IMR-90 (cell line): ENCODE data around the gene ACTN1. TPM values are rescaled to one million over a fixed set of nuclear protein-coding genes. Genes with fewer than 3 reads are reported as not detected.

Experiments used
- ATAC-seq: fragments of 200-7000 bp; cut with Tn5 transposase; 2 replicates; pipeline ENCODE4 v1.9.1; 2020; ENCODE audit warnings: low read depth, mild to moderate bottlenecking, moderate library complexity
- BruUV-seq: library from RNA; stranded (reverse); fragments of 400-500 nt; replicated peaks from 2 replicates; lab custom pipeline; 2021; lab: Mats Ljungman, UMichigan
- CTCF ChIA-PET: fragments of 300-600 bp; formaldehyde crosslinking; extraction: SDS; loops from one replicate; lab custom pipeline; 2021; ENCODE audit warnings: antibody characterized with exemption; lab: Yijun Ruan, JAX
- POLR2A ChIA-PET: fragments of 300-600 bp; sonication (Branson Sonifier 250); formaldehyde crosslinking; loops from one replicate; lab custom pipeline; 2022; ENCODE audit warnings: antibody characterized with exemption; ENCODE audit not compliant: unreplicated experiment; lab: Charles Lee
- DNase-seq: peaks from one replicate; pipeline ENCODE4 v3.0.0; 2013
- H2AFZ ChIP-seq: replicated peaks from 2 replicates; pipeline ENCODE3; 2013; ENCODE audit warnings: low read length, mild to moderate bottlenecking; ENCODE audit not compliant: poor library complexity
- H2AK5ac ChIP-seq: 2 replicates; pipeline ENCODE4 v1.6.1; 2013; ENCODE audit warnings: low read depth, low read length, inconsistent platforms
- H2AK9ac ChIP-seq: replicated peaks from 2 replicates; pipeline ENCODE3; 2013; ENCODE audit warnings: mild to moderate bottlenecking, low read depth, low read length, moderate library complexity; ENCODE audit not compliant: poor library complexity
- H2BK120ac ChIP-seq: 2 replicates; pipeline ENCODE4 v1.6.1; 2013; ENCODE audit warnings: low read depth, low read length, inconsistent platforms
- H2BK15ac ChIP-seq: 3 replicates; pipeline ENCODE4 v1.6.1; 2013; ENCODE audit warnings: low read depth, low read length, inconsistent platforms
- H2BK20ac ChIP-seq: 2 replicates; pipeline ENCODE4 v1.6.1; 2013; ENCODE audit warnings: low read depth, mild to moderate bottlenecking, inconsistent platforms, low read length, moderate library complexity
- H2BK5ac ChIP-seq: 2 replicates; pipeline ENCODE4 v1.6.1; 2013; ENCODE audit warnings: mild to moderate bottlenecking, low read depth, low read length, inconsistent platforms; ENCODE audit not compliant: poor library complexity, severe bottlenecking
- H3K14ac ChIP-seq: replicated peaks from 2 replicates; pipeline ENCODE4 v1.6.1; 2013; ENCODE audit warnings: low read depth, low read length, inconsistent platforms
- H3K18ac ChIP-seq: 2 replicates; pipeline ENCODE4 v1.6.1; 2013; ENCODE audit warnings: low read depth, low read length, control low read depth
- H3K23ac ChIP-seq: 2 replicates; pipeline ENCODE4 v1.6.1; 2013; ENCODE audit warnings: low read depth, low read length, inconsistent platforms
- H3K27ac ChIP-seq: 2 replicates; pipeline ENCODE4 v1.5.1; 2013; ENCODE audit warnings: mild to moderate bottlenecking, control low read depth, low read length; ENCODE audit not compliant: insufficient read depth
- H3K27me3 ChIP-seq: 2 replicates; pipeline ENCODE4 v1.6.1; 2013; ENCODE audit warnings: low read length; ENCODE audit not compliant: control insufficient read depth, insufficient read depth
- H3K36me3 ChIP-seq: 2 replicates; pipeline ENCODE4 v1.6.1; 2013; ENCODE audit warnings: low read length, mixed read lengths; ENCODE audit not compliant: control insufficient read depth, insufficient read depth
- H3K4ac ChIP-seq: 2 replicates; pipeline ENCODE4 v1.6.1; 2013; ENCODE audit warnings: low read depth, low read length, inconsistent platforms
- H3K4me1 ChIP-seq: 2 replicates; pipeline ENCODE4 v1.6.1; 2013; ENCODE audit warnings: low read length, mixed read lengths; ENCODE audit not compliant: control insufficient read depth, insufficient read depth
- H3K4me2 ChIP-seq: 2 replicates; pipeline ENCODE4 v1.6.1; 2013; ENCODE audit warnings: low read depth, mild to moderate bottlenecking, control low read depth, low read length, moderate library complexity
- H3K4me3 ChIP-seq: 2 replicates; pipeline ENCODE4 v1.5.1; 2013; ENCODE audit warnings: low read depth, mild to moderate bottlenecking, control low read depth, low read length, moderate library complexity; ENCODE audit not compliant: insufficient read depth
- H3K56ac ChIP-seq: 2 replicates; pipeline ENCODE4 v1.6.1; 2013; ENCODE audit warnings: low read length, inconsistent platforms; ENCODE audit not compliant: insufficient read depth; ENCODE audit errors: extremely low read depth
- H3K79me1 ChIP-seq, 2 experiments: 2 replicates each; pipeline ENCODE4 v1.6.1; 2013; ENCODE audit warnings: low read length in 2 of 2, inconsistent platforms in 1 of 2, low read depth in 1 of 2
- H3K9ac ChIP-seq: 2 replicates; pipeline ENCODE4 v1.6.1; 2013; ENCODE audit warnings: low read depth, low read length, control low read depth
- H3K9me1 ChIP-seq: 2 replicates; pipeline ENCODE4 v1.6.1; 2013; ENCODE audit warnings: low read length, inconsistent platforms; ENCODE audit not compliant: insufficient read depth
- H3K9me3 ChIP-seq: 2 replicates; pipeline ENCODE4 v1.6.1; 2013; ENCODE audit warnings: low read length; ENCODE audit not compliant: control insufficient read depth, insufficient read depth
- H4K20me1 ChIP-seq: 2 replicates; pipeline ENCODE4 v1.6.1; 2013; ENCODE audit warnings: low read length, inconsistent platforms; ENCODE audit not compliant: insufficient read depth
- H4K5ac ChIP-seq: 2 replicates; pipeline ENCODE4 v1.6.1; 2013; ENCODE audit warnings: mild to moderate bottlenecking, low read depth, low read length, control low read depth
- H4K8ac ChIP-seq, 2 experiments: 2 replicates each; pipeline ENCODE4 v1.6.1; 2013; ENCODE audit warnings: low read depth in 2 of 2, low read length in 2 of 2, control low read depth in 1 of 2, inconsistent platforms in 1 of 2
- H4K91ac ChIP-seq: 2 replicates; pipeline ENCODE4 v1.6.1; 2013; ENCODE audit warnings: low read depth, low read length, inconsistent platforms; ENCODE audit not compliant: insufficient read depth
- CEBPB ChIP-seq: IDR thresholded peaks from 2 replicates; pipeline ENCODE4 v1.6.1; 2012; ENCODE audit warnings: low read depth, low read length, improper control_type of control experiment
- CHD1 ChIP-seq: IDR thresholded peaks from 2 replicates; pipeline ENCODE4 v1.6.1; 2012; ENCODE audit warnings: low read depth, low read length, improper control_type of control experiment
- CTCF ChIP-seq: conservative IDR thresholded peaks from 2 replicates; pipeline ENCODE4 v1.5.1; 2012; ENCODE audit warnings: mild to moderate bottlenecking, low read depth, low read length, improper control_type of control experiment
- ELK1 ChIP-seq: fragments of 150-350 bp; IDR thresholded peaks from 2 replicates; pipeline ENCODE4 v1.6.1; 2016; ENCODE audit warnings: low read depth, mild to moderate bottlenecking, low read length, moderate library complexity, borderline replicate concordance
- FOS ChIP-seq: fragments of 150-350 bp; IDR thresholded peaks from 2 replicates; pipeline ENCODE4 v1.6.1; 2016; ENCODE audit warnings: low read depth, low read length
- MAFK ChIP-seq: IDR thresholded peaks from 2 replicates; pipeline ENCODE4 v1.6.1; 2012; ENCODE audit warnings: low read depth, low read length, improper control_type of control experiment
- MXI1 ChIP-seq: IDR thresholded peaks from 2 replicates; pipeline ENCODE4 v1.6.1; 2012; ENCODE audit warnings: low read depth, mild to moderate bottlenecking, low read length, moderate library complexity, borderline replicate concordance
- RAD21 ChIP-seq: IDR thresholded peaks from 2 replicates; pipeline ENCODE4 v1.6.1; 2012; ENCODE audit warnings: low read length, improper control_type of control experiment
- RCOR1 ChIP-seq: IDR thresholded peaks from 2 replicates; pipeline ENCODE4 v1.6.1; 2012; ENCODE audit warnings: mild to moderate bottlenecking, low read length, improper control_type of control experiment; ENCODE audit not compliant: insufficient replicate concordance
- RFX5 ChIP-seq: IDR thresholded peaks from 2 replicates; pipeline ENCODE4 v1.8.0; 2012; ENCODE audit warnings: low read depth, mild to moderate bottlenecking, low read length, moderate library complexity
- SMC3 ChIP-seq: fragments of 150-350 bp; IDR thresholded peaks from 2 replicates; pipeline ENCODE4 v1.6.1; 2016; ENCODE audit warnings: low read depth, mild to moderate bottlenecking, antibody characterized with exemption, low read length, moderate library complexity
- WGBS, 2 experiments: methylation state at CpG; one replicate each; pipeline versions ENCODE4 v1.1.5 to v1.1.7; 2013; ENCODE audit warnings: missing lambda C conversion rate in 2 of 2; ENCODE audit not compliant: insufficient read length in 1 of 2; ENCODE audit errors: extremely low coverage in 2 of 2; 5-methylcytosine and 5-hydroxymethylcytosine counted together
- dilution Hi-C: fragments of 300-500 bp; cut with HindIII; formaldehyde crosslinking; loops from one replicate; pipeline ENCODE4 v1.14.3; 2018; ENCODE audit warnings: low sequenced_read_pairs; ENCODE audit not compliant: unreplicated experiment
- in situ Hi-C: fragments of 300-500 bp; cut with MboI; formaldehyde crosslinking; loops from 3 replicates; pipeline ENCODE4 v1.14.3; 2019; ENCODE audit warnings: low sequenced_read_pairs, inconsistent platforms, mixed read lengths
- intact Hi-C: fragments of 100-400 bp; cut with micrococcal nuclease; formaldehyde crosslinking; loops from 2 replicates; pipeline ENCODE4 v1.10.0; 2022
- polyA plus RNA-seq, 3 experiments: library from polyadenylated mRNA; depleted of rRNA; stranded (reverse); fragments of >200 nt; gene quantifications; 2 replicates each; pipeline ENCODE4 v1.2.3, GENCODE V29; 2012; ENCODE audit warnings: low replicate concordance in 1 of 3
- total RNA-seq: library from RNA; depleted of rRNA; stranded (reverse); fragments of >200 nt; gene quantifications from 2 replicates; pipeline ENCODE4 v1.2.3, GENCODE V29; 2012

The ACTN1 gene
- total and polyA plus RNA-seq, 2 of the 4 experiments (the other 2 are of a cell fraction): 684 to 766 TPM

- H2BK5ac ChIP-seq: no peak overlapping the region
- WGBS, 2 experiments: 100% methylated on average over 1 of the region's 6 CpGs; no CpG with 5 or more reads in 1 of the 2 experiments
- no peak overlapping the region for H2BK15ac ChIP-seq
- in situ Hi-C loops: loop anchor here (10.0 kb wide), 1 partner anchor 240 kb away; no protein-coding TSS in a partner anchor
- no peak overlapping the region for H3K4ac ChIP-seq
- CTCF ChIA-PET: interaction anchor here (1.6 kb wide), 1 partner anchor 243 kb away, joined by 5 read pairs; no protein-coding TSS in a partner anchor
- no peak overlapping the region for H3K4me3 ChIP-seq
- no peaks in the 10 kb centered on the region for H3K27me3 ChIP-seq
- no peak overlapping the region for H3K18ac ChIP-seq
- H3K9me1 ChIP-seq: peaks cover 5% of the 10 kb centered on the region; the same call in 1 of the 2 replicates
- H3K27ac ChIP-seq: no peak overlapping the region
- intact Hi-C loops: loop anchor here (5.0 kb wide), 2 partner anchors 113 to 483 kb away; partner anchors contain the start of gene ACTN1
- no peak overlapping the region for H4K8ac ChIP-seq
- no peak overlapping the region for H3K4me2 ChIP-seq
- H4K20me1 ChIP-seq: peaks cover 5% of the 10 kb centered on the region; the same call in 1 of the 2 replicates
- no peak overlapping the region for H4K5ac ChIP-seq
- no peak overlapping the region for H3K9ac ChIP-seq
- ATAC-seq (no peak), DNase-seq (no peak)
- no peak overlapping the region for H3K14ac ChIP-seq
- peaks cover 3% of the 10 kb centered on the region for H3K36me3 ChIP-seq
- no peaks in the 10 kb centered on the region for H3K4me1 ChIP-seq
- peaks cover 6% of the 10 kb centered on the region for H3K9me3 ChIP-seq
- dilution Hi-C loops: no loop called here
- TF ChIP-seq CTCF: no peak
- no peak for TF ChIP-seq SMC3
- TF ChIP-seq RFX5: no peak
- TF ChIP-seq CEBPB: no peak
- no peak for TF ChIP-seq FOS
- no peak for TF ChIP-seq ELK1
- TF ChIP-seq RCOR1: no peak
- TF ChIP-seq RAD21: no peak
- TF ChIP-seq MAFK: no peak
- no peak for TF ChIP-seq CHD1
- TF ChIP-seq MXI1: no peak
- no peak overlapping the region for H2AK5ac ChIP-seq
- no peak overlapping the region for H4K91ac ChIP-seq
- H2AK9ac ChIP-seq: no peak overlapping the region
- H3K23ac ChIP-seq: no peak overlapping the region
- H2BK20ac ChIP-seq: no peak overlapping the region
- peaks cover 0 to 3% of the 10 kb centered on the region in 2 experiments; a peak in 3 of 4 replicates for H3K79me1 ChIP-seq
- no peak overlapping the region for H2AFZ ChIP-seq
- H3K56ac ChIP-seq: no peak overlapping the region
- no peak overlapping the region for H2BK120ac ChIP-seq
- no TSS peak for BruUV-seq
- POLR2A ChIA-PET: no interaction called here
Measured at GRCh38 chr14:68864361-68864750, 114.7 kb downstream of the ACTN1 start.
